HG02642 (cell line): ENCODE measurements around the gene AHSG.
"Not testable (repeated sequence)": the region's sequence is repeated elsewhere in the genome, so short reads cannot be mapped to it uniquely, and the experiment has no call there.

ENCODE experiments used
- ATAC-seq: cut with Tn5 transposase; IDR thresholded peaks from one replicate; pipeline ENCODE4 v1.9.1; 2021; ENCODE audit warnings: mild to moderate bottlenecking; ENCODE audit not compliant: unreplicated experiment, poor library complexity

AHSG gene, protein sequence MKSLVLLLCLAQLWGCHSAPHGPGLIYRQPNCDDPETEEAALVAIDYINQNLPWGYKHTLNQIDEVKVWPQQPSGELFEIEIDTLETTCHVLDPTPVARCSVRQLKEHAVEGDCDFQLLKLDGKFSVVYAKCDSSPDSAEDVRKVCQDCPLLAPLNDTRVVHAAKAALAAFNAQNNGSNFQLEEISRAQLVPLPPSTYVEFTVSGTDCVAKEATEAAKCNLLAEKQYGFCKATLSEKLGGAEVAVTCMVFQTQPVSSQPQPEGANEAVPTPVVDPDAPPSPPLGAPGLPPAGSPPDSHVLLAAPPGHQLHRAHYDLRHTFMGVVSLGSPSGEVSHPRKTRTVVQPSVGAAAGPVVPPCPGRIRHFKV

DNA sequence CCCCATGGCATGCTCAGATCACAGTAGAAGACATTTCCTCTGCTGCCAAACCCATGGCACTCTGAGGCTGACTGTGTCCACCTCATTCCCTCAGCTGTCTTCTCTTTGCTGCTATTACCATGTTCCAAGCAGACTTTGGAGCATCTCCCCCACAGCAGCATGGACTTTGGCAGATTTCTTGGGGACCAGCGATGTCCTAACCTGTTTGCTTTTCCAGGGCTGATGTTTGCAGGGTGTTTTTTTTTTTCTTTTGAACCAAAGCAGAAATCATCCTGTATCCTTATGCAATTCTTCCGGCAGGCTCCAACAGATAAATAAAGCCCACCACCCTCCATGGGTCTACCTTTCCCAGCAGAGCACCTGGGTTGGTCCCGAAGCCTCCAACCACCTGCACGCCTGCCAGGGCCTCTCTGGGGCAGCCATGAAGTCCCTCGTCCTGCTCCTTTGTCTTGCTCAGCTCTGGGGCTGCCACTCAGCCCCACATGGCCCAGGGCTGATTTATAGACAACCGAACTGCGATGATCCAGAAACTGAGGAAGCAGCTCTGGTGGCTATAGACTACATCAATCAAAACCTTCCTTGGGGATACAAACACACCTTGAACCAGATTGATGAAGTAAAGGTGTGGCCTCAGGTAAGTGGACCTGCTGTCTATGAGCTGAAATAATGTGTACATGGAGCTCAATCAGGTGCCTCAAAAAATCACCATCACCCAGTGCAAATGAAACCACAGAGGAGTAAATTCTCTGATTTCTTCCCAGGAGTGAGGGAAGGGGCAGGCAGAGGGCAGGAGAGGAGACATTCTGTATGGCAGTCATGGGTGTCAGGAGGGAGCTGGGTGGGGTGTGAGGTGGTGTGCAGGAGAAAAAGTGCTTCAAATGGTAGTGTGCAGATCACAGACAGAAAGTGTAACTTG, at the start of gene AHSG:
Gene AHSG, plus strand, starts transcription at position 340 of the 916 bp plus-strand sequence. Its CDS starts 82 bp downstream, at position 422.
- ATAC-seq = no peak

DNA sequence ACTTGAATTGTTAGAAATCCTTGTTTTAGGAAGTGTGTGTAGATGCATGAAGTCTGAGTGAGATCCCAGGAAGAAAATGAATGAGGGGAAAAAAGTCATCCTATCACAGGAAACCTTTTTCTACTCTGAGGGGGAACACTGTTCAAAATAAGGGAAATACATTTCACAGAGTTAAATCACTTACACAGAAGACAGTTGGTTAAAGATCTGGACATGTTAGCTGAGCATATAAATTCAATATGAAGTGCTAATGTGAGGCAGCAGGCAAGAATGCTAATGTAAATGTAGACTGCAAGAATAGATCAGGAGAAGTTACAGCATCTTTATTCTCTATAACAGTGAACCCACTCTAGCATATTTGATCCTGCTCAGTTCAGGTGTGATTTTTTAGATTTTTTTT, 48.3 kb upstream of the AHSG start:
- ATAC-seq = no peak

DNA sequence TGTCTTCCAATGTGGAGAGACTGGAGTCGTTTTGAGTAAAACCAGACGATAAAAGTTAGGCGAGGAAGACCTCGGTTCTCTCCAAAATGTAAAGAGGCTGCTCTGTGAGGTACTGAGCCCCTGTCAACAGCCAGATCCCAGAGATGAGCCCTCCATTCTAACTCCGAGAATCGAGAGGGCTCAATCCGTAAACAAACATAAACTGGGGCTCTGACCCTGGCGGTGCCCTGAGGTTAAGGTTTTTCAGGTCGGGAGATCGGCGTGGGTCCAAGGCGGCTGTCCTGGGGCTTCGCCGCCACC, 46.1 kb upstream of the AHSG start:
- ATAC-seq = no peak

DNA sequence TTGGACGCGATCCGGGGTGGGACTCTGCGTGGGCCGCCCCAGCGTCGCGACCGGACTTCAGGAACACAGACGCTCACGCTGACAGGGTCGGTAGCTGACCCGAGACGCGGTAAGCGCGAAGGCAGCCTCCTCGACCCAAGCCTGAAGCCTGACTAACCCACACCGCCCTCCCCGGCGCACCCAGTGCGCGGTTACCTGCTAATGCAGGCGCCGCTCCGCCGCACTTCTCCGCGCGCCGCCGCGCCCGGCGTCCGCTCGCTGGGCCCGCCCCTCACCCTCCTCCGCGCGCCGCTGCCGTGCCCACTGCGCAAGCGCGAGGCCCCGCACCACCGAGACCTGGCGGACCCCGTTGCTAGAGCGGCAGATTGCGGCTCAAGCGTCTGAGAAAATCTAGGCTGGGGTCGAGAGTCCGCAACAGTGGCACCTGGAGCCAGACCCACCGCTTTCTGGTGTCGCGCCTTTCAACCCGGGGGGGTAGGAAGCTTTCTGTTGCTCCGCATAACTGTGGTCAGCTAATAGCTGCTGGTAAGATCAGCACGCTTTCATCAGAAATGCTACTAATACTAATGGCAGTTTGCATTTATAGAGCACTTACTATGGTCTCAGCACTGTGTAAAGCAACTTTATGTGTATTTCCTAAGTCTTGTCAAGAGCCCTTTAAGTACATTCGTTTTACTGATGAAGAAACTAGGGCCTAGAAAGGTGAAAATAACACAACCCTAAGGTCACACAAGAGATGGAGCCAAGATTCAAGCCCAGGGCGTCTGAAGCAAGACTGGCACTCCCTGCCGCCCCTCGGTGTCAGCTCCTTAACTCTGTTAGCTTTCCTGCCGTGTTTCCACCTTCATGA, 45.6 kb upstream of the AHSG start, which contains the start of gene TBCCD1:
Gene TBCCD1, minus strand, starts transcription at position 268 of the 850 bp plus-strand sequence. CDS start 3,010 bp downstream, outside the sequence.
- ATAC-seq = peak; percentile 57

DNA sequence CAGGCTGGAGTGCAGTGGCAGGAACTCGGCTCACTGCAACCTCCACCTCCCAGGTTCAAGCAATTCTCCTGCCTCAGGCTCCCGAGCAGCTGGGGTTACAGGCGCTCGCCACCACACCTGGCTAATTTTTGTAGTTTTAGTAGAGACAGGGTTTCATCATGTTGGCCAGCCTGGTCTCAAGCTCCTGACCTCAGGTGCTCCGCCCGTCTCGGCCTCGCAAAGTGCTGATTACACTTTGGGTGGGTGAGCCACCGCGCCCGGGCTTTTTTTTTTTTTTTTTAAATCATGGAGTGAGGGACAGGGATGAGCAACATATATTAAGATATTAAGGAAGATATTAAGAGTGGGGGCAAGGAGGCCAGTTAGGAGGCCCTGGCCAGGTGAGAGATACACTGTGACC, 43.5 kb upstream of the AHSG start:
- ATAC-seq = not testable (repeated sequence)

DNA sequence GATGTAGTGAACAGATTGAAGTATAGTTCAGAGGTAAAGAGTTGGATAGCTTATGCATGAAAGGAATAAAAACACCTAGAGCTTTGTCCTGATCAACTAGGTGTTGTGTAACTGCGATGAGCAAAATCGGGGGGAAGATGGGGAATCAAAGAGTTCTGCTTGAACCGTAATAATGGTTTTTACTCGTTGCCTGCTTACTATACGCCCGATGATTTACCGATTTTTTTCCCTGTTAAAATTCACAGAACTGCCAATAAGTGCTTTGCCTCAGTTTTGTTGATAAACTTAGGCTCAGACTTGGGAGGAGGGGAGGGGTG, 43.1 kb upstream of the AHSG start:
- ATAC-seq = no peak

DNA sequence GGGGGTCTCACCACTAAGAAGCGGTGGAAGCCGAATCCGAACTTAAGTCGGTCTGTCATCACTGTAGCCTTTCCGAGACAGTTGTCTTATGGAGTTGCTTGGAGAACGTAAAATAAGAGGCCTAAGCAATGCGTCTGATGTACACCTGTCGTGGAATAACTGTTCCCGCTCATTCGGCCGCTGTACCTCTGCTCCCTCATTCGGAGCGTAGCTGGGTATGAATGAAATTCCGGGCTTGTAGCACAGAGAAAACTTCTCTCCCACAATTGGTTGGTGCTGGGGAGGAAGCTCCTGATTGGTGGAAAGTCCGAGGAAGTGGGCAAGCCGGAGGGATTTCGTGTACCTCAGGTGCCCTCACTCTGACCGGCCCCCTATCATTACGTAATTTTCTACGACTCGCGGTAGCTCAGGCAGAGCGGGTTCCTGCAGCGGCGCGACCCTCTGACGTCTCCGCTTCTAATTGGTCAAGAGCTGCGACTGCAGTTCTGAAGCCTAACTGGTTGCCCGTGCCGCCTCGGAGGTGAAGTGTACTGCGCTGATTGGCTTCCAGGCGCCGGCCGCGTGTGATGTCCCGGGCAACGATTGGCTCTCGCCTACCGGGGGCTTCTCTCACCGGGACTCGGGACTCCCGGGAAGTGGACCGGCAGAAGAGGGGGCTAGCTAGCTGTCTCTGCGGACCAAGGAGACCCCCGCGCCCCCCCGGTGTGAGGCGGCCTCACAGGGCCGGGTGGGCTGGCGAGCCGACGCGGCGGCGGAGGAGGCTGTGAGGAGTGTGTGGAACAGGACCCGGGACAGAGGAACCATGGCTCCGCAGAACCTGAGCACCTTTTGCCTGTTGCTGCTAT, 42.5 kb upstream of the AHSG start, which contains the start of gene DNAJB11:
Gene DNAJB11, plus strand, starts transcription at position 625 of the 845 bp plus-strand sequence. Its CDS starts 178 bp downstream, at position 803.
- ATAC-seq = peak; percentile 88

DNA sequence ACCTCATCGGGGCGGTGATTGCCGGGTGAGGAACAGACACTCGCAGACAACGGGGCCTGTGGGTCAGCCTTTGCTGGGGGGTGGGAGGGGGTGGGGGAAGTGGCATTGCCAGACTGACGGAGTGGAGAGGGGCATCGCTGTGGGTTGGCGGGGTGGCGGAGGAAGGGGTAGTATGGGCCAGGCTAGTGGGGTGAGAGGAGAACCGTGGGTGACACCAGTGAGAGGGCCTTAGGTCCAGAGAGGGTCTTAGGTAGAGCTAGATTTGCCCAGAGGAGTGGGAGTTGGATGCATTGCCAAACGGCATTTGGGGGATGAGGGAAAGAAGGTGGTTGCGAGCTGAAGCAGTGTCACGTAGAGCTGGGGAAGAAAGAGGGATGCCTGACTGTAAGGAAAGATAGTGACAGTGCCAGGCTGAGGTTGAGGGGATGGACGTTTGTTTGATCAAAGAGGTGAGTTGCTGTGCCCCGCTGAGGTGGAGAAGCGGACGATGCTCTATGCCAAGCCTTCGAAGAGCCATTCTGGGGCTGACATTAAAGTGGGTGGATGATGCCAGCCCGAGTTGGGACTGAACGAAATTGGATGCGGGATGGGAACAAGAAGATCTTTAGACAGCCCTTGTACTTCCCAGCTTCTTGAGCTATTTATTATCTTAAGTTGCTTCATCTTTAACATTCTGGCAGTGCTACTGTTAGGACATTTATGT, 41.8 kb upstream of the AHSG start:
- ATAC-seq = no peak

DNA sequence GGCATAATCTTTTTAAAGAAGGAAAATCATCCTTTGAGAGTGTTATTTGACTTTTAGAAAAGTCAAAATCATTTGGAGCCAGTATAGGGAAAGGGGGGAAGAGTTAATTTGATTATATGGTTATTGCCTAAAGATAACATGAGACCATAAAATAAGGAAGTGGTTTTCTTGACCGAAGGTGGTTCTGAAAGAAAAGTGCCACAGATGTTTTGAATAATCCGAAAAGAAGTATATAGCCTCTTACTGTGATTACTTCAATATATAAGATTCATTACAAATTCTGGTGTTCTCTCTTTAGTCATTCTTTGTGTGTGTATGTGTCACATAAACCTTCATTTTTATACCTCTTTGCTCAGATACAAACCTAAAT, 41.2 kb upstream of the AHSG start:
- no peak for ATAC-seq

DNA sequence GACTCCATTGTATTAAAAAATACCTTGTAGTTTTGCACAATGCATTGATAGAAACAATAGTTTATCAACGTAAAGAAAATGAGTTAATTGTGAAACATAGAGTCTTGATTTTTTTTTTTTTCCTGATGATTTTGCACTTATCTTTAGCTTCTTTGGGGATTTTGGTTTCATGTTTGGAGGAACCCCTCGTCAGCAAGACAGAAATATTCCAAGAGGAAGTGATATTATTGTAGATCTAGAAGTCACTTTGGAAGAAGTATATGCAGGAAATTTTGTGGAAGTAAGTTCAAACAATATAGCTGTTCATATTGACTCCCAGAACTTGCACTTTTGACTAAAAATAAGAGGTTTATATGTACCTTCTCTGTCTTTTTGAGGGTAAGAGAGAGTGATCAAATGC, 35.3 kb upstream of the AHSG start:
- no peak for ATAC-seq

DNA sequence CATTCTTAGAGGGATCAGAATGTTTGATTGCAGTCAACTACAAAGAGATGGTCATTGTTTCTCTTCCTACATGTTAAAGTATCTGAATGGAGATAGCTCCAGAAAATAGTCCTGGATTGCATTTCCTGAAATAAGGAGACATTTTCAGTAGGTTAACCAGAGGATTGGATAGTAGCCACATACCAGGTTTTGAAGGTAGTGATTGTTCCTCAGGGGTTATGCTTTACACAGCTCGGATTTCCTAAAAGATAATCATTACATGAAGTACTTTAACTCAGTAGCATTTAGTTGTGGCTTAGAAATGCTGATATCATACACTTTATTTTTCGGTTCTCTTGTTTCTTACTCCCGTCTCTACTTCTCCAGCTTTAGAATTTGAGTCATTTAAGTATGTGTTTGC, 32.1 kb upstream of the AHSG start:
- ATAC-seq = no peak

DNA sequence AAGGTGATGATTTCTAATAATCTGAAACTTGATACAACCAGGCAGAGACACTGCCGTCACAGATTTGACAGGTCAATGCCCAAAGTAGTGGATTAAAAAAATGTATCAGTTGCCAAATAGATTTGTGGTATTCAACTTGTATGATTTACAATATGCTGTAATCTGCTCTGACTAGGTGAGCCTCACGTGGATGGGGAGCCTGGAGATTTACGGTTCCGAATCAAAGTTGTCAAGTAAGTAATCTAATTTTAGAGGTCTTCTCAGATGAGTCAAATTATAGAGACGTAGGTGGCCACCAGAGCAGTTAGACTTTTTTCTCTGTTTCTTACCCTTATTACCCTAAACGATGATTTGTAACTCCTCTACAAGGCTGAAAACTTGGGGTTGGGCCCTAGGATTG, 30.3 kb upstream of the AHSG start:
- ATAC-seq = no peak

DNA sequence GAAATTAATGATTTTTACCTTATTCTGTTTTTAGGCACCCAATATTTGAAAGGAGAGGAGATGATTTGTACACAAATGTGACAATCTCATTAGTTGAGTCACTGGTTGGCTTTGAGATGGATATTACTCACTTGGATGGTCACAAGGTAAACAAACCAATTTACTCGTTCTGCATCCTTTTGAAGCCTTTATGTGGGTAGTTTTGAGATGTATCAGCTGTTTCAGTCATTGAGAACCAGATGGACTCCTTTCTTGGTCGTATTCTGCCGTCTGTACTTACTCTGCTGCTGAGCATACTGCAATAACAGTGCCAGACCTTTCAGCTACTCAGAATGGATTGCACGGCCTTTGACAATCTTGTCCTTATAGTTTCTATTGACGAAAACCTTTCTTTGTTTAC, 29.0 kb upstream of the AHSG start:
- ATAC-seq = no peak

DNA sequence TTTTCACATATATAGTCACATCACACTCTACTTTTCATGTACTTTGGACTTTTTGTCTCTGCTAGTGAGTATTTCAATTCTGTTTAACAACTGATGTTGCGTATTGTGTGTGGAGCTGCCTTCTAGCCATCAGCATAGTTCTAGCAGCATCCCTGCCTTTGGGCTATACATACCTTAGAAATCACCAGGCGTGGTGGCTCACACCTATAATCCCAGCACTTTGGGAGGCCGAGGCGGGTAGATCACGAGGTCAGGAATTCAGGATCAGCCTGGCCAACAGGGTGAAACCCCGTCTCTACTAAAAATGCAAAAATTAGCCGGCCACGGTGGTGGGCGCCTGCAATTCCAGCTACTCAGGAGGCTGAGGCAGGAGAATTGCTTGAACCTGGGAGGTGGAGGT, 26.6 kb upstream of the AHSG start:
- ATAC-seq = not testable (repeated sequence)

DNA sequence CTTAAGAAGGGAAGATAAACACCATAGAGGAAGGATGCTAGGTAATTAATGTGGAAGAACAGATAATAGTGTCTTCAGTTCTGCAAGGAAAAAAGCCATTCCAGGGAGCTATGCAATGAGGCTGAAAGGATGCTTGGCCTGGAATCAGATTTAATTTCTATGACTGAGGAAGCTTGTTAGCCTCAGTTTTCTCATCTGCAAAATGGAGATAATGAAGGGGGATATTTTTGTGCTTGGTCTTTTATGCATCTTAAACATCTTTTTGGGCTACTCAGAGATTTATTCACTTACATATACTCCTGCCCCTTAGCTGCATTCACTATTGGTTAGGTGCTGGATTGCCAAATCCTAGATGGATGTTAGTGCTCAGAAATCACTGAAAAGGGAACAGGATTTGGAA, 25.7 kb upstream of the AHSG start:
- ATAC-seq = no peak

DNA sequence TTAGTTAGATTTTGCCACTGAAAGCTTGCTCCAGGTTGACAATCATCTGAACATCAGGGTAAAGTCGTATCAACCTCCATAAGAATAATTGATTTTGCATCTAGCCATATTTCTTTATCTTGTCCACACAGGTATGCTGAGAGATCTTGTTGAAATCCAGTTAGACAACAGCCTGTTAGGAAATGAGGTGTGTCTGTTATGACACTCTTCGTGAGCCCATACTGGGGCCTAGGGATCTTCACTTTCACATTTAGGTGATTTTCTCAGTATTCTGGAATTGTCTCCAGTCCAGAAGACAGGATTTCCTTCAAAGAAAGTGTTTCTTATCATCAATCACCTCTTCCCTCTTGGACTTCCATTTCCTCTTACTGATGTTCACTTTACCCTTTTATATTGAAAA, 24.2 kb upstream of the AHSG start:
- ATAC-seq = no peak

DNA sequence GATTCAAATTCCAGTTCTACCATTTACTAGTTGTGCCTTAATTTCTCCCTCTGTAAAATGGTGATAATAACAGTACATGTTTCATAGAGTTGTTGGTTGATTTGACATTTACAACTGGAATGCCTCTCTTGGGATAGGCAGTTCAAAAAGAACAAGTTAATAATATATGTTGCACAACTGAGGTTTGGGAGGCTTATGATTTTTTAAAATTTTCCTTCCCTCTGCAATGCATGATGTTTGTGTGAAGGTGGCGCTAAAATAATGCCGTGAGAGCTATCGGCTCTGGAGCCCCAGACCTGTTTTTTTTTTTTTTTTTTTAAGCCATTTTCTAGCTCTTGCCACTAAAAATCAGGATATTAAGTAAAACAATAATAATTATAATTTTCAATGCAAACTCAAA, 23.7 kb upstream of the AHSG start:
- ATAC-seq = no peak

DNA sequence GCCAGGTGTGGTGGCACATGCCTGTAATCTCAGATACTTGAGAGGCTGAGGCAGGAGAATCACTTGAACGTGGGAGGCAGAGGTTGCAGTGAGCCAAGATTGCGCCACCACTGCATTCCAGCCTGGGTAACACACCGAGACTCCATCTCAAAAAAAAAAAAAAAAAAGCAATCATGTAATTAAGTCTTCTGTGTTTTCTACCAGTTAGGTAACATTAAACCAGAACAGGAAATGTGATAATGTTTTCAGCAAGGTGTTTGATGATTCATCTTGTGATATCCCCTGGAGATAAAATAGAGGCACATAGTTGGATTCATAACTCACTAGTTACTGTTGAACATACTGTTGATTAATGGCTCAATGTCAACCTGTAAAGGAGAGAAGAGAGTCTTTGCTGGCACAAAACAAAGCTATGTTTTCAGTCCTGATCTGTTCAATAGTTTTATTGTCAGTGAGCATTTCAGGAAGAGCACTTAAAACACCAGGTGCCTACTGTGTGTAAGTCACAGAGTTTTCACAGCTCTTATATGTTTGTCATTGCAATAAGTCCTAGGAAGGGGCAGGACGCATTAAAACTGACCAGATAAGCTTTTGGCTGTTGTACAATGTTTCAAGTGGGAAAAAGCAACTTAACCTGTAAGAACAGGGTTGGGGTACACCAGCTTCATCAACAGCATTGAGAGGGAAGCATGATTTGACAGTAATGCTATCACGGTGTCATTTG, 22.8 kb upstream of the AHSG start:
- ATAC-seq = no peak
